GM12878 (cell line): ENCODE measurements around the gene STK26. TPM values are rescaled to one million over a fixed set of nuclear protein-coding genes. Genes with fewer than 3 reads are reported as not detected.

ENCODE experiments used
- ATAC-seq: fragments of 200-7000 bp; cut with Tn5 transposase; 3 replicates; pipeline ENCODE4 v1.9.1; 2020; ENCODE audit warnings: mild to moderate bottlenecking, moderate library complexity
- BruUV-seq: library from RNA; stranded (reverse); fragments of 400-500 nt; replicated peaks from 2 replicates; lab custom pipeline; 2021; lab: Mats Ljungman, UMichigan
- CTCF ChIA-PET: fragments of 300-600 bp; sonication (Branson Sonifier 250); formaldehyde crosslinking; extraction: SDS; loops from one replicate; lab custom pipeline; 2021; ENCODE audit warnings: inconsistent platforms; lab: Yijun Ruan, JAX
- POLR2A ChIA-PET: fragments of 350-600 bp; formaldehyde crosslinking; extraction: SDS; loops from one replicate; lab custom pipeline; 2021; ENCODE audit warnings: inconsistent platforms; lab: Charles Lee
- RAD21 ChIA-PET: fragments of 300-600 bp; sonication (Branson Sonifier 250); formaldehyde crosslinking; loops from one replicate; lab custom pipeline; 2023; ENCODE audit warnings: antibody characterized with exemption; ENCODE audit not compliant: unreplicated experiment; lab: Charles Lee
- SMC1A ChIA-PET: fragments of 300-600 bp; sonication (Branson Sonifier 250); formaldehyde crosslinking; loops from one replicate; lab custom pipeline; 2023; ENCODE audit not compliant: unreplicated experiment, uncharacterized antibody; lab: Charles Lee
- DNase-seq: peaks from one replicate; pipeline ENCODE4 v3.0.0-alpha.2; 2011; ENCODE audit warnings: low read depth, low spot score
- FAIRE-seq: peaks from 3 replicates; lab custom pipeline; 2011; peaks lifted over from hg19 to GRCh38; lab: Jason Lieb, UNC
- H2AFZ ChIP-seq: 2 replicates; pipeline ENCODE4 v1.6.0; 2011; ENCODE audit warnings: low read depth, low read length, control low read depth; ENCODE audit not compliant: control insufficient read depth
- H3K27ac ChIP-seq: 2 replicates; pipeline ENCODE4 v1.5.1; 2011; ENCODE audit warnings: control low read depth; ENCODE audit not compliant: control insufficient read depth, insufficient read depth
- H3K27me3 ChIP-seq, 2 experiments: replicated peaks in 1 of 2; 2 replicates each; pipeline versions ENCODE4 v1.6.0 to v1.6.1; 2011; ENCODE audit warnings: low read length in 1 of 2; ENCODE audit not compliant: control insufficient read depth in 2 of 2, insufficient read depth in 2 of 2
- H3K36me3 ChIP-seq, 2 experiments: 2 replicates each; pipeline ENCODE4 v1.5.1; 2011; ENCODE audit warnings: low read length in 1 of 2; ENCODE audit not compliant: control insufficient read depth in 2 of 2, insufficient read depth in 2 of 2
- H3K4me1 ChIP-seq: 2 replicates; pipeline ENCODE4 v1.6.1; 2011; ENCODE audit warnings: mild to moderate bottlenecking, low read length, moderate library complexity, mixed read lengths; ENCODE audit not compliant: control insufficient read depth, insufficient read depth
- H3K4me2 ChIP-seq: 2 replicates; pipeline ENCODE4 v1.6.0; 2011; ENCODE audit warnings: control low read depth; ENCODE audit not compliant: control insufficient read depth, insufficient read depth
- H3K4me3 ChIP-seq: fragments of 200-600 bp; sonication (generic); 2 replicates; pipeline ENCODE4 v1.5.1; 2016
- H3K79me2 ChIP-seq: 2 replicates; pipeline ENCODE4 v1.6.0; 2011; ENCODE audit warnings: low read length; ENCODE audit not compliant: control insufficient read depth, insufficient read depth
- H3K9ac ChIP-seq: 2 replicates; pipeline ENCODE4 v1.8.0; 2011; ENCODE audit warnings: low read length, control low read depth, mixed read lengths; ENCODE audit not compliant: control insufficient read depth, insufficient read depth
- H3K9me3 ChIP-seq: replicated peaks from 3 replicates; pipeline ENCODE4 v1.5.1; 2011; ENCODE audit warnings: mild to moderate bottlenecking, low read length; ENCODE audit not compliant: control insufficient read depth, insufficient read depth
- H4K20me1 ChIP-seq: 2 replicates; pipeline ENCODE4 v1.6.0; 2011; ENCODE audit not compliant: control insufficient read depth, insufficient read depth
- ATF7 ChIP-seq: fragments of 450-650 bp; IDR thresholded peaks from 2 replicates; pipeline ENCODE4 v1.6.1; 2016; ENCODE audit warnings: low read depth, mild to moderate bottlenecking
- CEBPB ChIP-seq, 2 experiments: fragments of 150-350 bp in 1 of 2; IDR thresholded peaks; 2 replicates each; pipeline ENCODE4 v1.6.1; 2012 to 2014; ENCODE audit warnings: low read depth in 2 of 2, low read length in 2 of 2, borderline replicate concordance in 1 of 2, inconsistent platforms in 1 of 2
- EGR1 ChIP-seq, 2 experiments: IDR thresholded peaks; 1 replicate in 1 of 2; 2 replicates in 1 of 2; pipeline ENCODE4 v1.6.1; 2011 to 2012; ENCODE audit warnings: low read depth in 2 of 2, low read length in 2 of 2, borderline replicate concordance in 1 of 2, mild to moderate bottlenecking in 1 of 2, moderate library complexity in 1 of 2
- IKZF2 ChIP-seq, 2 experiments: fragments of 450-650 bp; IDR thresholded peaks; 2 replicates each; pipeline ENCODE4 v1.6.1; 2017; ENCODE audit warnings: mild to moderate bottlenecking in 2 of 2, moderate library complexity in 2 of 2
- KDM1A ChIP-seq: fragments of 200-600 bp; sonication (generic); IDR thresholded peaks from 2 replicates; pipeline ENCODE4 v1.6.1; 2016; ENCODE audit warnings: borderline replicate concordance
- MYC ChIP-seq: IDR thresholded peaks from 2 replicates; pipeline ENCODE4 v1.6.1; 2011; ENCODE audit warnings: mild to moderate bottlenecking, low read length, moderate library complexity, inconsistent platforms; ENCODE audit not compliant: insufficient read depth, insufficient replicate concordance, insufficient read length, severe bottlenecking
- NBN ChIP-seq: fragments of 450-650 bp; IDR thresholded peaks from 2 replicates; pipeline ENCODE4 v1.6.1; 2016
- NR2F1 ChIP-seq: fragments of 450-650 bp; conservative IDR thresholded peaks from 2 replicates; pipeline ENCODE4 v1.6.1; 2017; ENCODE audit warnings: mild to moderate bottlenecking
- NRF1 ChIP-seq: conservative IDR thresholded peaks from 2 replicates; pipeline ENCODE4 v1.6.1; 2011; ENCODE audit warnings: mild to moderate bottlenecking, low read depth, low read length, improper control_type of control experiment
- PAX5 ChIP-seq: IDR thresholded peaks from 2 replicates; pipeline ENCODE4 v1.6.1; 2011; ENCODE audit warnings: low read depth, low read length, borderline replicate concordance
- SMC3 ChIP-seq: IDR thresholded peaks from 2 replicates; pipeline ENCODE4 v1.6.1; 2011; ENCODE audit warnings: low read length, improper control_type of control experiment, borderline replicate concordance
- SREBF1 ChIP-seq: IDR thresholded peaks from 2 replicates; pipeline ENCODE4 v1.6.1; 2012; ENCODE audit warnings: mild to moderate bottlenecking, low read length
- SUPT20H ChIP-seq: IDR thresholded peaks from 2 replicates; pipeline ENCODE4 v1.6.1; 2011; ENCODE audit warnings: low read depth, mild to moderate bottlenecking, low read length, moderate library complexity, borderline replicate concordance; ENCODE audit not compliant: control insufficient read depth
- TCF3 ChIP-seq: IDR thresholded peaks from 2 replicates; pipeline ENCODE4 v1.6.1; 2012; ENCODE audit warnings: low read depth, mild to moderate bottlenecking, low read length, borderline replicate concordance; ENCODE audit not compliant: insufficient read depth
- ZNF207 ChIP-seq: fragments of 450-650 bp; IDR thresholded peaks from 2 replicates; pipeline ENCODE4 v1.6.1; 2014; ENCODE audit warnings: antibody characterized with exemption, mild to moderate bottlenecking, borderline replicate concordance
- ZNF217 ChIP-seq: fragments of 450-650 bp; IDR thresholded peaks from 2 replicates; pipeline ENCODE4 v1.6.1; 2017; ENCODE audit warnings: antibody characterized with exemption, mild to moderate bottlenecking
- ZNF24 ChIP-seq: fragments of 450-650 bp; IDR thresholded peaks from 2 replicates; pipeline ENCODE4 v1.6.1; 2017; ENCODE audit warnings: antibody characterized with exemption, mild to moderate bottlenecking
- ZNF622 ChIP-seq: fragments of 450-650 bp; IDR thresholded peaks from 2 replicates; pipeline ENCODE4 v1.6.1; 2017; ENCODE audit warnings: mild to moderate bottlenecking, inconsistent platforms
- WGBS: methylation state at CpG from one replicate; pipeline ENCODE4 v1.1.6; 2016; ENCODE audit warnings: low lambda C conversion rate; ENCODE audit not compliant: insufficient replicate concordance, insufficient coverage; ENCODE audit errors: missing lambda C conversion rate; 5-methylcytosine and 5-hydroxymethylcytosine counted together
- in situ Hi-C: fragments of 300-500 bp; cut with MboI; formaldehyde crosslinking; loops from 9 replicates; pipeline ENCODE4 v1.14.3; 2018; ENCODE audit warnings: mixed read lengths
- intact Hi-C: fragments of 100-400 bp; cut with micrococcal nuclease; formaldehyde crosslinking; loops from one replicate; pipeline ENCODE4 v1.14.2; 2022; ENCODE audit not compliant: unreplicated experiment
- polyA plus RNA-seq, 11 experiments: library from polyadenylated mRNA; depleted of rRNA in 4 of 11; unstranded in 6 of 11; stranded (reverse) in 5 of 11; fragments of >200 nt; fragmentation: Nextera tagmentation in 4 of 11; fragmentation: Illumina TruSeq in 1 of 11; extraction: Ambion mirVana in 4 of 11; extraction: Trizol in 1 of 11; gene quantifications; 1 replicate in 1 of 11; 2 replicates in 10 of 11; pipeline versions ENCODE4 v1.2.1 to v1.2.3, GENCODE V29; 2011 to 2016; ENCODE audit warnings: inconsistent platforms in 2 of 11, missing spikeins in 2 of 11, low read depth in 1 of 11
- total RNA-seq, 4 experiments: library from RNA; depleted of rRNA in 3 of 4; stranded (reverse); fragments of >200 nt in 3 of 4; fragmentation: Illumina TruSeq in 1 of 4; extraction: Trizol in 1 of 4; gene quantifications; 2 replicates each; pipeline versions ENCODE4 v1.2.1 to v1.2.3, GENCODE V29; 2013 to 2021
- TF ChIP-seq, protein P1 (sequence below): IDR thresholded peaks from 2 replicates; pipeline ENCODE4 v1.6.1; 2012; ENCODE audit warnings: low read depth, low read length, improper control_type of control experiment
- TF ChIP-seq, protein P2 (sequence below): IDR thresholded peaks from 2 replicates; pipeline ENCODE4 v1.6.1; 2012; ENCODE audit warnings: mild to moderate bottlenecking, low read depth, low read length

The STK26 gene
- total and polyA plus RNA-seq, 10 of the 15 experiments (the other 5 are each of a cell fraction or from before 2014, with no cell fraction given), result 30.4 to 78.6 (median 58.8) TPM

DNA sequence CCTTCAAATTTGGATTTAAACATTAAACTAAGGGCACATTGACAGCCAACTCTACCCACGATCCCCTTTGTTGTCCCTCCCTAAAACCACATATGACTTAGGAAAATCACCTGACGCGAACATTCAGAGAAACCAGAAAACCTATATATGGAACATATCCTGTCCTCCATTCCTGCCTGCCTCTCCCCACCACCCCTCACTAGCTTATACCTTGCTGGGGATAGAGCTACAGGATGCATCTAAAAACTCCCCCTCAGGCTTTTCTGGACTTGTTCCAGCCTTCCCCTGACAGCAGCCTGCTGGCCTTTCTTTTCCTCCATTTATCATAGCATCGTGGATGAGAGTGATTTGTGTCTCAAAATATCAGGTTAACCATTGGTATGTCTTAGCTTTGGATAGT is 8.8 kb downstream of the STK26 start:
- Histone ChIP-seq H3K27ac (peak overlapping the region; percentile 36; the same call in 1 of the 2 replicates), H3K9ac (no peak overlapping the region), H3K9me3 (no peaks in the 10 kb centered on the region), H3K4me2 (peak overlapping the region; percentile 11; the same call in 1 of the 2 replicates), H3K4me1 (no peaks in the 10 kb centered on the region; the same call in 1 of the 2 replicates), H3K79me2 (peaks cover 83% of the 10 kb centered on the region), H3K4me3 (peak overlapping the region; percentile 22; the same call in 1 of the 2 replicates), H3K36me3 (no peaks in the 10 kb centered on the region), H3K27me3 (no peaks in the 10 kb centered on the region), H4K20me1 (no peaks in the 10 kb centered on the region), H2AFZ (no peak overlapping the region)
- ChIA-PET RAD21 (no interaction called here), CTCF (interaction anchor here (0.6 kb wide), 1 partner anchor 13 kb away, joined by 3 read pairs; no protein-coding TSS in a partner anchor), POLR2A (interaction anchor here (2.0 kb wide), 1 partner anchor 8 kb away, joined by 14 read pairs; no protein-coding TSS in a partner anchor), SMC1A (interaction anchor here (1.1 to 1.9 kb wide), 2 partner anchors 8 to 45 kb away, joined by 3 to 9 read pairs; no protein-coding TSS in a partner anchor)
- DNase-seq (no peak), ATAC-seq (peak; percentile 8; the same call in 1 of the 3 replicates), FAIRE-seq (no peak)
- TF ChIP-seq, protein P1, sequence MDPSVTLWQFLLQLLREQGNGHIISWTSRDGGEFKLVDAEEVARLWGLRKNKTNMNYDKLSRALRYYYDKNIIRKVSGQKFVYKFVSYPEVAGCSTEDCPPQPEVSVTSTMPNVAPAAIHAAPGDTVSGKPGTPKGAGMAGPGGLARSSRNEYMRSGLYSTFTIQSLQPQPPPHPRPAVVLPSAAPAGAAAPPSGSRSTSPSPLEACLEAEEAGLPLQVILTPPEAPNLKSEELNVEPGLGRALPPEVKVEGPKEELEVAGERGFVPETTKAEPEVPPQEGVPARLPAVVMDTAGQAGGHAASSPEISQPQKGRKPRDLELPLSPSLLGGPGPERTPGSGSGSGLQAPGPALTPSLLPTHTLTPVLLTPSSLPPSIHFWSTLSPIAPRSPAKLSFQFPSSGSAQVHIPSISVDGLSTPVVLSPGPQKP, result no peak
- TF ChIP-seq ZNF622 (no peak), KDM1A (no peak), MYC (no peak), ZNF207 (no peak), EGR1 (IDR thresholded peaks at IDR 0.05; ENCODE audit: borderline replicate concordance in 1 of 2, low read depth in 2 of 2, low read length in 2 of 2) (no peak), SREBF1 (no peak), TCF3 (no peak), SUPT20H (no peak), ZNF24 (no peak), IKZF2 (IDR thresholded peaks at IDR 0.05) (no peak), SMC3 (no peak), ZNF217 (no peak), NR2F1 (no peak), NBN (no peak), NRF1 (no peak), PAX5 (no peak), CEBPB (IDR thresholded peaks at IDR 0.05; ENCODE audit: borderline replicate concordance in 1 of 2, low read depth in 2 of 2, low read length in 2 of 2) (no peak), ATF7 (no peak)
- TF ChIP-seq, protein P2, sequence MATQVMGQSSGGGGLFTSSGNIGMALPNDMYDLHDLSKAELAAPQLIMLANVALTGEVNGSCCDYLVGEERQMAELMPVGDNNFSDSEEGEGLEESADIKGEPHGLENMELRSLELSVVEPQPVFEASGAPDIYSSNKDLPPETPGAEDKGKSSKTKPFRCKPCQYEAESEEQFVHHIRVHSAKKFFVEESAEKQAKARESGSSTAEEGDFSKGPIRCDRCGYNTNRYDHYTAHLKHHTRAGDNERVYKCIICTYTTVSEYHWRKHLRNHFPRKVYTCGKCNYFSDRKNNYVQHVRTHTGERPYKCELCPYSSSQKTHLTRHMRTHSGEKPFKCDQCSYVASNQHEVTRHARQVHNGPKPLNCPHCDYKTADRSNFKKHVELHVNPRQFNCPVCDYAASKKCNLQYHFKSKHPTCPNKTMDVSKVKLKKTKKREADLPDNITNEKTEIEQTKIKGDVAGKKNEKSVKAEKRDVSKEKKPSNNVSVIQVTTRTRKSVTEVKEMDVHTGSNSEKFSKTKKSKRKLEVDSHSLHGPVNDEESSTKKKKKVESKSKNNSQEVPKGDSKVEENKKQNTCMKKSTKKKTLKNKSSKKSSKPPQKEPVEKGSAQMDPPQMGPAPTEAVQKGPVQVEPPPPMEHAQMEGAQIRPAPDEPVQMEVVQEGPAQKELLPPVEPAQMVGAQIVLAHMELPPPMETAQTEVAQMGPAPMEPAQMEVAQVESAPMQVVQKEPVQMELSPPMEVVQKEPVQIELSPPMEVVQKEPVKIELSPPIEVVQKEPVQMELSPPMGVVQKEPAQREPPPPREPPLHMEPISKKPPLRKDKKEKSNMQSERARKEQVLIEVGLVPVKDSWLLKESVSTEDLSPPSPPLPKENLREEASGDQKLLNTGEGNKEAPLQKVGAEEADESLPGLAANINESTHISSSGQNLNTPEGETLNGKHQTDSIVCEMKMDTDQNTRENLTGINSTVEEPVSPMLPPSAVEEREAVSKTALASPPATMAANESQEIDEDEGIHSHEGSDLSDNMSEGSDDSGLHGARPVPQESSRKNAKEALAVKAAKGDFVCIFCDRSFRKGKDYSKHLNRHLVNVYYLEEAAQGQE, result no peak
- intact Hi-C loops, result loop anchor here (5.0 kb wide), 1 partner anchor 450 kb away; no protein-coding TSS in a partner anchor
- WGBS, result 11% methylated on average over 4 of the region's 4 CpGs
- in situ Hi-C loops, result loop anchor here (5.0 kb wide), 1 partner anchor 185 kb away; the partner anchor contains the start of gene RAP2C
- BruUV-seq, result no TSS peak
